22Rv1 (cell line): ENCODE results near the gene DEDD2.

Experiments used
- ZFX ChIP-seq: fragments of 450-650 bp; IDR thresholded peaks from 2 replicates; pipeline ENCODE4 v1.6.1; 2017; ENCODE audit warnings: antibody characterized with exemption, borderline replicate concordance
- TF ChIP-seq, protein P1 (sequence below): fragments of 450-650 bp; IDR thresholded peaks from 2 replicates; pipeline ENCODE4 v1.5.1; 2017; ENCODE audit warnings: mild to moderate bottlenecking

DNA sequence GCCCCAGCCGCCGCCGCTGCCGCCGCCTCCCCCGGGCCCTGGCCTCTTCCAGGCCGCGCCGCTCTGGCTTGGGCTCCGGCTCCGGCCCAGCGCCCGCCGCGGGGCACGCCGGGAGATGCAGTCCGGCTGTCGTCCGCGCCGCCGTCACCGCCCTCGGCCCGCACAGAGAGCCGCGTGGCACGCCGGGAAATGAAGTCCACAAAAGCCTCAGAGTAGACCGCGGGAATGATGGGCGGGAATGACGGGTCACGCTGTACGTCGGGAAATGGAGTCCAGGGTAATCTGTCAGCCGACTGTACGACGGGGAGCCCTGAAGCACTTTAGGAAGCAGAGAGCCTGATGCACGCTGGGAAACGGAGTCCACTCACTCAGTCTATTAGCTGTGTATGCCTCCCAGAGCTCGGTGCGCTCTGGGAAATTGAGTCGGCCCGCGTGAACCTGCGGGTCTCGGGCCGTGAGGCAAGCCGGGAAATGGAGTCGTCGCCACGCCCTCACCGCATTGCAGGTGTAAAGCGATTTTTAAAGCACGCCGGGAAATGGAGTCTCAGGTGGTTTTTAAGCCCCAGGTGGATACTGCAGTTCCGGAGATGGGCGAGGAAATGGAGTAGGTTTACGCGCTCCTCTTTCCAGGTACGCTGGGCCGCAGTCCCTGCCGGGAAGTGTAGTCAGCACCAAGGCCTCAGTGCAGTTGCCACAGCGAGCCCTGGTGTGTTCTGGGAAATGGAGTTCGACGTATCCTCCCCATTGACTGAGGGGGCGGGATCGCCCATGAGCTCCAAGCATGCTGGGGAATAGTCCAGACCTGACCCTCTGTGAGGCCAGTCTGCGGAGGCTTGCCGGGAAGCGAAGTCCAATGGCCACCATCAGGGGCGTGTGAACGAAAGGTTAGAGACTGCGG is 25.3 kb upstream of the DEDD2 start, which contains the start of gene GSK3A:
- TF ChIP-seq, protein P1, sequence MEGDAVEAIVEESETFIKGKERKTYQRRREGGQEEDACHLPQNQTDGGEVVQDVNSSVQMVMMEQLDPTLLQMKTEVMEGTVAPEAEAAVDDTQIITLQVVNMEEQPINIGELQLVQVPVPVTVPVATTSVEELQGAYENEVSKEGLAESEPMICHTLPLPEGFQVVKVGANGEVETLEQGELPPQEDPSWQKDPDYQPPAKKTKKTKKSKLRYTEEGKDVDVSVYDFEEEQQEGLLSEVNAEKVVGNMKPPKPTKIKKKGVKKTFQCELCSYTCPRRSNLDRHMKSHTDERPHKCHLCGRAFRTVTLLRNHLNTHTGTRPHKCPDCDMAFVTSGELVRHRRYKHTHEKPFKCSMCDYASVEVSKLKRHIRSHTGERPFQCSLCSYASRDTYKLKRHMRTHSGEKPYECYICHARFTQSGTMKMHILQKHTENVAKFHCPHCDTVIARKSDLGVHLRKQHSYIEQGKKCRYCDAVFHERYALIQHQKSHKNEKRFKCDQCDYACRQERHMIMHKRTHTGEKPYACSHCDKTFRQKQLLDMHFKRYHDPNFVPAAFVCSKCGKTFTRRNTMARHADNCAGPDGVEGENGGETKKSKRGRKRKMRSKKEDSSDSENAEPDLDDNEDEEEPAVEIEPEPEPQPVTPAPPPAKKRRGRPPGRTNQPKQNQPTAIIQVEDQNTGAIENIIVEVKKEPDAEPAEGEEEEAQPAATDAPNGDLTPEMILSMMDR, result no peak
- TF ChIP-seq ZFX, result 0 out of 2 replicates have a peak, but pooled peaks have one; percentile 86
